Stimulated activated naive CD8-positive, alpha-beta T cell treated with anti-CD3 and anti-CD28 coated beads, Interleukin-15, Interleukin-2, amounts not matched to agents 100 ng/mL and 50 ng/mL, for 24 hours (primary cell): ENCODE data around the gene TULP1.
A peak's percentile ranks its signal among the peaks of the same experiment; 100 is the strongest.

Source experiments
- H3K27ac Mint-ChIP-seq: one replicate; pipeline ENCODE4 v1.8.0; 2021; ENCODE audit warnings: mild to moderate bottlenecking, mixed read lengths
- H3K27me3 Mint-ChIP-seq: one replicate; pipeline ENCODE4 v1.8.0; 2021; ENCODE audit warnings: mixed read lengths
- H3K36me3 Mint-ChIP-seq: one replicate; pipeline ENCODE4 v1.8.0; 2021; ENCODE audit warnings: low read depth, mixed read lengths
- H3K4me1 Mint-ChIP-seq: one replicate; pipeline ENCODE4 v1.8.0; 2021; ENCODE audit warnings: low read depth, mixed read lengths
- H3K4me3 Mint-ChIP-seq: one replicate; pipeline ENCODE4 v1.8.0; 2021; ENCODE audit warnings: mild to moderate bottlenecking, mixed read lengths
- H3K9me3 Mint-ChIP-seq: one replicate; pipeline ENCODE4 v1.8.0; 2021; ENCODE audit warnings: mixed read lengths

TULP1 gene

GRCh38 chr6:35486005-35486925 lies 26.4 kb downstream of the TULP1 start:
- no peak overlapping the region for H3K4me3 Mint-ChIP-seq
- peaks cover 6% of the 10 kb centered on the region for H3K4me1 Mint-ChIP-seq
- H3K9me3 Mint-ChIP-seq, result no peaks in the 10 kb centered on the region
- H3K36me3 Mint-ChIP-seq, result no peaks in the 10 kb centered on the region
- H3K27ac Mint-ChIP-seq, result no peak overlapping the region
- no peaks in the 10 kb centered on the region for H3K27me3 Mint-ChIP-seq

- Mint-ChIP-seq H3K4me1 (peaks cover 6% of the 10 kb centered on the region), H3K27ac (no peak overlapping the region)
Measured at GRCh38 chr6:35485402-35485877, 27.3 kb downstream of the TULP1 start.

GRCh38 chr6:35484921-35485392 lies 27.7 kb downstream of the TULP1 start:
- H3K9me3 Mint-ChIP-seq, result no peaks in the 10 kb centered on the region
- no peaks in the 10 kb centered on the region for H3K27me3 Mint-ChIP-seq
- no peak overlapping the region for H3K27ac Mint-ChIP-seq
- H3K4me3 Mint-ChIP-seq, result no peak overlapping the region
- no peaks in the 10 kb centered on the region for H3K36me3 Mint-ChIP-seq
- peaks cover 6% of the 10 kb centered on the region for H3K4me1 Mint-ChIP-seq

More at GRCh38 chr6:35485402-35485877, 27.3 kb downstream of the TULP1 start:
- no peaks in the 10 kb centered on the region for H3K9me3 Mint-ChIP-seq
- H3K36me3 Mint-ChIP-seq, result no peaks in the 10 kb centered on the region
- no peak overlapping the region for H3K4me3 Mint-ChIP-seq
- no peaks in the 10 kb centered on the region for H3K27me3 Mint-ChIP-seq

GRCh38 chr6:35483893-35484645 lies 28.6 kb downstream of the TULP1 start:
- H3K4me1 Mint-ChIP-seq, result peaks cover 6% of the 10 kb centered on the region
- no peak overlapping the region for H3K27ac Mint-ChIP-seq
- no peak overlapping the region for H3K4me3 Mint-ChIP-seq
- H3K36me3 Mint-ChIP-seq, result no peaks in the 10 kb centered on the region
- H3K27me3 Mint-ChIP-seq, result no peaks in the 10 kb centered on the region
- no peaks in the 10 kb centered on the region for H3K9me3 Mint-ChIP-seq

GRCh38 chr6:35483490-35483889 lies 29.2 kb downstream of the TULP1 start:
- Mint-ChIP-seq H3K27ac (no peak overlapping the region), H3K4me3 (no peak overlapping the region), H3K4me1 (peaks cover 6% of the 10 kb centered on the region), H3K36me3 (no peaks in the 10 kb centered on the region), H3K9me3 (no peaks in the 10 kb centered on the region), H3K27me3 (no peaks in the 10 kb centered on the region)

GRCh38 chr6:35483062-35483461 lies 29.6 kb downstream of the TULP1 start:
- no peak overlapping the region for H3K27ac Mint-ChIP-seq
- no peaks in the 10 kb centered on the region for H3K27me3 Mint-ChIP-seq
- no peaks in the 10 kb centered on the region for H3K9me3 Mint-ChIP-seq
- no peak overlapping the region for H3K4me3 Mint-ChIP-seq
- H3K4me1 Mint-ChIP-seq, result peaks cover 4% of the 10 kb centered on the region
- no peaks in the 10 kb centered on the region for H3K36me3 Mint-ChIP-seq

DNA sequence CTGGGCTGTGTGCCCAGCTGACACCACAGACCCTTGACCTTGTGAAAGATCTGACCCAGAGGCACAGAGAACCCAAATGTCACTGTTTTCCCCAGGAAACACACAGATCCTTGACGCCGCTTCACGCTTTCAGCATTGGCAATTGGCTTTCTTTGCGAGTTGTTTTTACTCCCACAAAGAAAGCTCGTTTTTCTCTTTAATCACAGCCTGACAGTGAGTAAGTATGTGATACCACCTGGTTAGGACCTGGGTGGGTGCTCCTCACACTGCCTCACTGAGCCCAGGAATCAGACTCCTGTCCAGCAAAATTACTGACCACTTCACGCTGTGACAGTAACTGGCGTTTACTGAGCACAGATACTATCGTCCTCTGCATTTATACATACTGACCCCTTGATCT lies 31.5 kb downstream of the TULP1 start:
- Mint-ChIP-seq H3K4me1 (no peaks in the 10 kb centered on the region), H3K4me3 (no peak overlapping the region), H3K27ac (no peak overlapping the region), H3K27me3 (no peaks in the 10 kb centered on the region), H3K36me3 (no peaks in the 10 kb centered on the region), H3K9me3 (no peaks in the 10 kb centered on the region)

DNA sequence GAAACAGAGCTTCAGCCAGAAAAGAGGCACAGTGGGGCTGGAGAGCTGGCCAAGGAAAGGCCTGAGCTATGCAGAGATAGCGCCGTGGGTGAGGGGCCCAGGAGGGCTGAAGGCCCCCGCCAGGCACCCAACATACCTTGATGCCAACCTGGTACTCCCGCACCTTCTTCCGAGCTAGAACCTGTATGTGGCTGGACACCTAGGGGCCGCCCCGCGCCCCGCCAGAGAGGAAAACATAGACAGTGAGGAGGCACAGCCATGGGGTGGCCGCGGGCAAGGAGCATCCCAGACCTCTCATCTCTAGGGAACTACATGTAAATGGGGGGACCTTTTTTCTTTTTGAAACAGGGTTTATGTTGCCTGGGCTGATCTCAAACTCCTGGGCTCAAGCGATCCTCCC lies 32.5 kb downstream of the TULP1 start:
- Mint-ChIP-seq H3K36me3 (no peaks in the 10 kb centered on the region), H3K4me3 (no peak overlapping the region), H3K9me3 (no peaks in the 10 kb centered on the region), H3K4me1 (no peaks in the 10 kb centered on the region), H3K27ac (no peak overlapping the region), H3K27me3 (no peaks in the 10 kb centered on the region)

DNA sequence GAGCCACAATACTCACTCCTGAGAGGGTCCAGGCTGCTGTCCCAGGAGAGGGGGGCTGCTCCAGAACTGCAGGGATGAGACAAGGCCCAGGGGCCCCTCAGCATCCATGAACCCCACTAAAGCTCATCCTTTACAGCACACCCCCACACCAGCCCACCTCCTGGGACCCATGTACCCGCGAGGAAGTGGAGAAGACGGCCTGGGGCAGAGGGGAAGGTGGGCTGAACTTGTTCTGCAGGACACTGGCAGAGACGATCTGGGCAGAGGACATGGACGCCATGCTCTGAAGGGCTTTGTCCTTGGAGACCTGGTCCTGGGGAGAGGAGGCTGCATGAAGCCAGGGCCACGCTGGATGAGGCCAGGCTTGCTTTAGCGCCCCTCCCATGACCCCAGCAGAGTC lies 34.4 kb downstream of the TULP1 start:
- H3K27me3 Mint-ChIP-seq, result no peaks in the 10 kb centered on the region
- H3K36me3 Mint-ChIP-seq, result no peaks in the 10 kb centered on the region
- no peak overlapping the region for H3K27ac Mint-ChIP-seq
- no peaks in the 10 kb centered on the region for H3K4me1 Mint-ChIP-seq
- H3K4me3 Mint-ChIP-seq, result no peak overlapping the region
- H3K9me3 Mint-ChIP-seq, result no peaks in the 10 kb centered on the region

DNA sequence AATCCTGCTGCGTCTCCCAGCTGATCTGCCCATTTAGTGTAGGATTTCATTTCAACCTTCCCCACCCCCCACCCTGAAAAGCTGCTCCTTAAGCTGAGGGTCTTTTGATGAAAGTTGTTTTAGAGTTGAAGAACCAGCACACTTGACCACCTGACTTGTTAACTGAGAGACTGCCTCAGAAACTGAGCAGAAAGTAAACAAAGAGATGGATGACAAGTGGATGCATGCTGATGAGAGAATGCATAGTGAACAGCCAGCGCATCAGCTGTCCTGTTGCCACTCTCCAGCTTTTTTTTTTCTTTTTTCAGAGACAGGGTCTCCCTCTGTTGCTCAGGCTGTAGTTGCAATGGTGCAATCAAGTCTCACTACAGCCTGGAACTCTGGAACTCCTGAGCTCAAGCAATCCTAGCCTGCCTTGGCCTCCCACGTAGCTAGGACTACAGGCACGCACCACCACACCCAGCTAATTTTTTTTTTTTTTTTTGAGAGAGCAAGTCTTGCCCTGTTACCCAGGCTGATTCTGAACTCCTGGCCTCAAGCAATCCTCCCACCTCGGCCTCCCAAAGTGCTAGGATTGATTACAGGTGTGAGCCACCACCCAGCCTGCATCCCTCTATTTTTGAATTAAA lies 35.0 kb downstream of the TULP1 start:
- Mint-ChIP-seq H3K27ac (no peak overlapping the region), H3K4me3 (no peak overlapping the region), H3K4me1 (no peaks in the 10 kb centered on the region), H3K36me3 (peaks cover 3% of the 10 kb centered on the region), H3K9me3 (no peaks in the 10 kb centered on the region), H3K27me3 (no peaks in the 10 kb centered on the region)

- H3K27me3 Mint-ChIP-seq, result no peaks in the 10 kb centered on the region
- H3K27ac Mint-ChIP-seq, result no peak overlapping the region
- peaks cover 9% of the 10 kb centered on the region for H3K36me3 Mint-ChIP-seq
- peaks cover 5% of the 10 kb centered on the region for H3K4me1 Mint-ChIP-seq
- H3K4me3 Mint-ChIP-seq, result no peak overlapping the region
- H3K9me3 Mint-ChIP-seq, result no peaks in the 10 kb centered on the region
Measured at GRCh38 chr6:35477028-35477427, 35.7 kb downstream of the TULP1 start.

DNA sequence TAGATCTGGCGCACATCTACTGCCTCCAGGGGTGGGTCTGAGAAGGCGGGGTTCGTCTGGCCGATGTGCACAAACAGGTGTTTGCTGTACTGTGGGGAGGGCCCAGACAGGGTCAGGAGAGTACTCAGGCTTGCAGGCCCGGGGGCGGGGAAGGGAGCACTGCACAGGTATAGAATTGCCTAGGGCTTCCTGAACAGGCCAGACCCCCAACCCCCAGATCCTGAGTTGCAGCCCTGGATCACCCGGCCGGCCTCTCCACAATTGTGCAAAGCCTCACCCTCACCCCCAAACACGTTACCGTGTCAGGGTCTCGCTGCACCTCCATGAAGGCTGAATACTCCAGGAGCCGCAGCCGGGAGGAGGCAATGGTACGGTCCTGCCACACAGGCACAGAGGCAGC lies 36.7 kb downstream of the TULP1 start:
- Mint-ChIP-seq H3K36me3 (peaks cover 19% of the 10 kb centered on the region), H3K27ac (no peak overlapping the region), H3K27me3 (no peaks in the 10 kb centered on the region), H3K4me3 (no peak overlapping the region), H3K9me3 (no peaks in the 10 kb centered on the region), H3K4me1 (peaks cover 14% of the 10 kb centered on the region)

DNA sequence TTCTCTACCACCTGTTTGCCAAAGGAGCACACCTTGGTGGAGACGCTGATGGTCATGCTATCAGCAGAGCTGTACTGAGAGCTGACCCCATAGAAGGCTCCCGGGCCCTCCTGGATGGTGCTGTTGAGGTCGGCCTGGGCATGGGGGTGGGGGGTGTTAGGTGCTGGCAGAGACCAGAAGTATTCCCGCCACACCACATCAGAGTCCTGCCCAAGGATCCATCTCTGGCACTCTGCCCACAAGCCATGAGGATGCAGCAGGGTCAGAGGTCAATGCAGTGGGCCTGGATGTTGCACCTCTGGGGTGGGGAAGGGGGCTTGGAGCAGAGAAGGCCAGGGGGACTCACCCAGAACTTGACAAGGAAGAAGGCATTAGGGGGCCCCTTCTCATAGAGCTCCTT lies 37.1 kb downstream of the TULP1 start:
- Mint-ChIP-seq H3K27ac (no peak overlapping the region), H3K4me3 (no peak overlapping the region), H3K9me3 (no peaks in the 10 kb centered on the region)

DNA sequence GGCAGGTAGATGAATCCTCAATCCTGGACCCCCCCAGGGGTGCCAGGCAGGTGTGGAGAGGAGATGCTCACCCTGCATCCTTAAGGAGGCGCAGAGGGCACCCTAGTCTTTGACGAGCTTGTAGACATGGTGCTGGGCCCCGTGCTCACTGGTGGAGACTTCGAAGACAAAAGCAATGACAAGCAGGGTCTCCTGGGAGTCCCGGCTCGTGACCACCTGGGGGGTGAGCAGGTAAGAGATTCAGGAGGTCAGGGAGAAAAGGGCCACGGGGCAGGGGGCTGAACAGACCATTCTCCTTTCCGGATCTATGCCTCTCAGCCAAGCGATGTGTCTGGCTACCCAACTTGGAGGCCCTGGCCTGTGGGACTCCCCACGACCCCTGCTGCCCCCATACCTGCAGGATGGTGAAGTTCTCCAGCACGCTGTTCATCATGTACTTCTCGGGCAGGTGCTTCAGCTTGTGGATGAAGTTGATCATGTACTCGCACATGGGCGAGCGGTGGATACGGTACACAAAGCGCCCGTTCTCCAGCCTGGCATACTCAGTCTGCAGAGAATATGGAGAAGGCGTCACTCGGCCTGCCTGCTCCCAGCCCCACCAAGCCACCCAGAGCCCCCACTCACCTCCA lies 37.6 kb downstream of the TULP1 start:
- Mint-ChIP-seq H3K9me3 (no peaks in the 10 kb centered on the region), H3K27ac (peak overlapping the region; percentile 47), H3K4me3 (no peak overlapping the region), H3K27me3 (no peaks in the 10 kb centered on the region), H3K36me3 (peaks cover 29% of the 10 kb centered on the region), H3K4me1 (peaks cover 23% of the 10 kb centered on the region)

More for the DNA sequence above, 37.1 kb downstream of the TULP1 start:
- Mint-ChIP-seq H3K4me1 (peaks cover 18% of the 10 kb centered on the region), H3K27me3 (no peaks in the 10 kb centered on the region), H3K36me3 (peaks cover 24% of the 10 kb centered on the region)
